ENCODE data around the gene GPS1.

The GPS1 gene

GRCh38 chr17:82051776-82052637 is at the start of gene GPS1, which contains the start of gene RFNG:
GPS1 (plus strand) TSS chr17:82051898; CDS start chr17:82051932, 34 bp downstream.
RFNG (minus strand) TSS chr17:82051811; CDS start chr17:82051766, 45 bp downstream.
- peak; percentile 50 to 67 for DNase-seq

- DNase-seq = no peak
Observed at GRCh38 chr17:82003411-82004381, 48.0 kb upstream of the GPS1 start.

GRCh38 chr17:82004517-82005455 is 46.9 kb upstream of the GPS1 start:
- DNase-seq = no peak

- no peak for DNase-seq
Observed at GRCh38 chr17:82005701-82006348, 45.9 kb upstream of the GPS1 start.

- no peak for DNase-seq
Observed at GRCh38 chr17:82006468-82007227, 45.0 kb upstream of the GPS1 start.

GRCh38 chr17:82007228-82007494 is 44.5 kb upstream of the GPS1 start:
- DNase-seq = no peak

- no peak for DNase-seq
Observed at GRCh38 chr17:82007495-82008257, 44.0 kb upstream of the GPS1 start.

- no peak for DNase-seq
Observed at GRCh38 chr17:82008258-82008940, 43.3 kb upstream of the GPS1 start.

- DNase-seq = no peak
Observed at GRCh38 chr17:82008941-82009405, 42.7 kb upstream of the GPS1 start.

GRCh38 chr17:82009413-82009812 is 42.3 kb upstream of the GPS1 start:
- no peak for DNase-seq

GRCh38 chr17:82010575-82011525 is 40.8 kb upstream of the GPS1 start:
- DNase-seq = no peak

GRCh38 chr17:82011617-82012187 is 40.0 kb upstream of the GPS1 start:
- no peak for DNase-seq

- DNase-seq = no peak
Observed at GRCh38 chr17:82012261-82012639, 39.4 kb upstream of the GPS1 start.

- DNase-seq = no peak
Observed at GRCh38 chr17:82012640-82013295, 38.9 kb upstream of the GPS1 start.

- DNase-seq = no peak
Observed at GRCh38 chr17:82013341-82013740, 38.4 kb upstream of the GPS1 start.

- no peak for DNase-seq
Observed at GRCh38 chr17:82013772-82014321, 37.9 kb upstream of the GPS1 start.

GRCh38 chr17:82014432-82014831 is 37.3 kb upstream of the GPS1 start:
- no peak for DNase-seq
